ACC112 (cell line): Measurements from ENCODE around the gene KCNK13.

Experiments used
- H2AFZ ChIP-seq: fragments of 200-600 bp; sonication (generic); one replicate; pipeline ENCODE4 v1.6.0; 2017; ENCODE audit warnings: antibody characterized with exemption, low read length; ENCODE audit not compliant: unreplicated experiment
- H3K27ac ChIP-seq: fragments of 200-600 bp; sonication (generic); 2 replicates; pipeline ENCODE4 v1.5.1; 2014; ENCODE audit warnings: low read depth, mild to moderate bottlenecking, antibody characterized with exemption, low read length, moderate library complexity
- H3K27me3 ChIP-seq: fragments of 200-600 bp; sonication (generic); 2 replicates; pipeline ENCODE4 v1.6.1; 2014; ENCODE audit warnings: mild to moderate bottlenecking, antibody characterized with exemption, low read length, moderate library complexity, mixed read lengths; ENCODE audit not compliant: insufficient read depth
- H3K36me3 ChIP-seq: fragments of 200-600 bp; sonication (generic); 2 replicates; pipeline ENCODE4 v1.6.1; 2016; ENCODE audit warnings: mild to moderate bottlenecking, antibody characterized with exemption, low read length, moderate library complexity, mixed read lengths; ENCODE audit not compliant: insufficient read depth
- H3K4me1 ChIP-seq: fragments of 200-600 bp; sonication (generic); one replicate; pipeline ENCODE4 v1.6.1; 2016; ENCODE audit warnings: low read length, mixed read lengths; ENCODE audit not compliant: insufficient read depth, unreplicated experiment, control insufficient read depth
- H3K4me3 ChIP-seq: fragments of 200-600 bp; sonication (generic); 2 replicates; pipeline ENCODE4 v1.5.1; 2014; ENCODE audit warnings: mild to moderate bottlenecking, low read depth, low read length
- H3K79me2 ChIP-seq: fragments of 200-600 bp; sonication (generic); one replicate; pipeline ENCODE4 v1.6.0; 2016; ENCODE audit warnings: low read length; ENCODE audit not compliant: control insufficient read depth, unreplicated experiment, insufficient read depth

KCNK13 gene

GRCh38 chr14:90161129-90161528 is 99.3 kb downstream of the KCNK13 start:
- no peak overlapping the region for H2AFZ ChIP-seq
- no peaks in the 10 kb centered on the region for H3K36me3 ChIP-seq
- no peaks in the 10 kb centered on the region for H3K4me1 ChIP-seq
- no peak overlapping the region for H3K4me3 ChIP-seq
- no peaks in the 10 kb centered on the region for H3K79me2 ChIP-seq
- no peak overlapping the region for H3K27ac ChIP-seq
- H3K27me3 ChIP-seq: peaks cover 49% of the 10 kb centered on the region

GRCh38 chr14:90168425-90169105 is 106.8 kb downstream of the KCNK13 start:
- Histone ChIP-seq H3K4me3 (no peak overlapping the region), H2AFZ (no peak overlapping the region), H3K27ac (peak overlapping the region; percentile 40; the same call in 1 of the 2 replicates), H3K79me2 (no peaks in the 10 kb centered on the region), H3K36me3 (no peaks in the 10 kb centered on the region), H3K4me1 (no peaks in the 10 kb centered on the region), H3K27me3 (peaks cover 29% of the 10 kb centered on the region)

- Histone ChIP-seq H3K27me3 (peaks cover 13% of the 10 kb centered on the region), H3K36me3 (no peaks in the 10 kb centered on the region), H3K27ac (no peak overlapping the region), H2AFZ (no peak overlapping the region), H3K4me3 (no peak overlapping the region), H3K79me2 (no peaks in the 10 kb centered on the region), H3K4me1 (no peaks in the 10 kb centered on the region)
Observed at GRCh38 chr14:90175631-90176030, 113.8 kb downstream of the KCNK13 start.

- Histone ChIP-seq H3K4me3 (no peak overlapping the region), H3K27ac (no peak overlapping the region), H2AFZ (no peak overlapping the region), H3K4me1 (no peaks in the 10 kb centered on the region), H3K79me2 (no peaks in the 10 kb centered on the region), H3K27me3 (peaks cover 21% of the 10 kb centered on the region), H3K36me3 (no peaks in the 10 kb centered on the region)
Observed at GRCh38 chr14:90177539-90178189, 115.9 kb downstream of the KCNK13 start.

GRCh38 chr14:90179357-90179756 is 117.6 kb downstream of the KCNK13 start:
- H3K27me3 ChIP-seq: peaks cover 37% of the 10 kb centered on the region
- H3K4me1 ChIP-seq: no peaks in the 10 kb centered on the region
- no peak overlapping the region for H3K4me3 ChIP-seq
- H3K79me2 ChIP-seq: no peaks in the 10 kb centered on the region
- H3K27ac ChIP-seq: no peak overlapping the region
- no peak overlapping the region for H2AFZ ChIP-seq
- no peaks in the 10 kb centered on the region for H3K36me3 ChIP-seq

GRCh38 chr14:90179809-90180779 is 118.3 kb downstream of the KCNK13 start:
- Histone ChIP-seq H2AFZ (no peak overlapping the region), H3K36me3 (no peaks in the 10 kb centered on the region), H3K27ac (no peak overlapping the region), H3K27me3 (peaks cover 45% of the 10 kb centered on the region), H3K79me2 (no peaks in the 10 kb centered on the region), H3K4me3 (no peak overlapping the region), H3K4me1 (no peaks in the 10 kb centered on the region)

GRCh38 chr14:90184094-90184493 is 122.3 kb downstream of the KCNK13 start:
- no peak overlapping the region for H3K4me3 ChIP-seq
- H3K27me3 ChIP-seq: peaks cover 65% of the 10 kb centered on the region
- H2AFZ ChIP-seq: no peak overlapping the region
- no peak overlapping the region for H3K27ac ChIP-seq
- no peaks in the 10 kb centered on the region for H3K36me3 ChIP-seq
- no peaks in the 10 kb centered on the region for H3K4me1 ChIP-seq
- H3K79me2 ChIP-seq: no peaks in the 10 kb centered on the region

- Histone ChIP-seq H3K27ac (no peak overlapping the region), H3K4me3 (no peak overlapping the region)
Observed at GRCh38 chr14:90184571-90185266, 122.9 kb downstream of the KCNK13 start.

GRCh38 chr14:90188588-90188987 is 126.8 kb downstream of the KCNK13 start:
- no peaks in the 10 kb centered on the region for H3K79me2 ChIP-seq
- H3K27me3 ChIP-seq: peaks cover 44% of the 10 kb centered on the region
- no peaks in the 10 kb centered on the region for H3K36me3 ChIP-seq
- H2AFZ ChIP-seq: no peak overlapping the region
- H3K27ac ChIP-seq: no peak overlapping the region
- H3K4me1 ChIP-seq: no peaks in the 10 kb centered on the region
- H3K4me3 ChIP-seq: no peak overlapping the region

More at GRCh38 chr14:90184571-90185266, 122.9 kb downstream of the KCNK13 start:
- H2AFZ ChIP-seq: no peak overlapping the region
- no peaks in the 10 kb centered on the region for H3K4me1 ChIP-seq
- H3K27me3 ChIP-seq: peaks cover 66% of the 10 kb centered on the region
- no peaks in the 10 kb centered on the region for H3K36me3 ChIP-seq
- H3K79me2 ChIP-seq: no peaks in the 10 kb centered on the region

- H2AFZ ChIP-seq: no peak overlapping the region
- no peaks in the 10 kb centered on the region for H3K4me1 ChIP-seq
- H3K36me3 ChIP-seq: no peaks in the 10 kb centered on the region
- H3K4me3 ChIP-seq: no peak overlapping the region
- no peaks in the 10 kb centered on the region for H3K79me2 ChIP-seq
- peaks cover 49% of the 10 kb centered on the region for H3K27me3 ChIP-seq
- H3K27ac ChIP-seq: no peak overlapping the region
Observed at GRCh38 chr14:90191154-90191553, 129.4 kb downstream of the KCNK13 start.
